ENCODE results near the gene NELFB. TPM values are rescaled to one million over a fixed set of nuclear protein-coding genes. Genes with fewer than 3 reads are reported as not detected.

Gene NELFB
- total and polyA plus RNA-seq, 2 of the 4 experiments (the other 2 are of a cell fraction) = 36.9 to 66.0 TPM

DNA sequence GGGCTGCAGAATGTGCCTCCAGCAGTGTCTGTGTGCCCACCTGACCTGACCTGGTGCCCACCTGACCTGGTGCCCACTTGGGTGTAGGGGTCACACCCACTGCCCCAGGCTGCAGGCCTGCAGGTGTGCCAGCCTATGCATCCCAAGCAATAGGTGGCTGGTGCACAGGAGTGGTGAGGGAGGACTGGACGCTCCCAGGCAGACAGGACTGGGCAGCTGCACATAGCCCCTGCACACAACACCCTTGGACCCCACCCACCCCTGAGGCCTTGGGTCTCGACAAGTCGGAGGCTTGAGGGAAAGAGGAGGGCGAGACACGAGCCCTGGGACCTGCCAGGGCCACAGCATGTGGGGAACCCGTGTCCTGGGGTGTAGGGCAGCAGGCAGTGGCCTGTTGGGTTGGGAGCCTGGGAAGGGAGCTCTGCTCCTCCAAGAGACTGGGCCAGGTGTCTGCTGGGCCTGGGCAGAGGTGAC is 57.8 kb downstream of the NELFB start:
- H3K27me3 ChIP-seq (ENCODE audit: control insufficient read depth, insufficient read depth, low read length) = no peaks in the 10 kb centered on the region; the same call in 1 of the 2 replicates
- H3K79me1 ChIP-seq (ENCODE audit: low read depth in 1 of 2, low read length in 2 of 2) = no peaks in the 10 kb centered on the region
- no peak overlapping the region for H3K4me2 ChIP-seq (ENCODE audit: low read depth, low read length)
- H2BK120ac ChIP-seq (ENCODE audit: low read depth, low read length) = no peak overlapping the region
- no peak overlapping the region for H3K9ac ChIP-seq (ENCODE audit: low read depth, low read length)
- no peaks in the 10 kb centered on the region for H3K9me3 ChIP-seq (ENCODE audit: control insufficient read depth, insufficient read depth, low read length)
- H3K56ac ChIP-seq (ENCODE audit: extremely low read depth, insufficient read depth, low read length) = no peak overlapping the region
- no peak overlapping the region for H3K27ac ChIP-seq (ENCODE audit: insufficient read depth, low read length)
- H2BK20ac ChIP-seq (ENCODE audit: low read depth, low read length) = no peak overlapping the region
- no peaks in the 10 kb centered on the region for H4K20me1 ChIP-seq (ENCODE audit: insufficient read depth, low read length)
- H3K4ac ChIP-seq (ENCODE audit: low read depth, low read length) = no peak overlapping the region
- H3K14ac ChIP-seq (replicated peaks; ENCODE audit: low read depth, low read length) = no peak overlapping the region
- H3K9me1 ChIP-seq (ENCODE audit: insufficient read depth, low read length) = no peaks in the 10 kb centered on the region
- dilution Hi-C loops (cut with HindIII; ENCODE audit: low sequenced_read_pairs, unreplicated experiment) = no loop called here
- POLR2A ChIA-PET (ENCODE audit: unreplicated experiment) = no interaction called here
- intact Hi-C loops (cut with micrococcal nuclease) = no loop called here
- TF ChIP-seq RCOR1 (IDR thresholded peaks at IDR 0.05; ENCODE audit: insufficient replicate concordance, low read length) (no peak), FOS (IDR thresholded peaks at IDR 0.05; ENCODE audit: low read depth, low read length) (no peak), NFE2L2 (IDR thresholded peaks at IDR 0.05; ENCODE audit: low read depth, low read length) (no peak), CEBPB (IDR thresholded peaks at IDR 0.05; ENCODE audit: low read depth, low read length) (no peak), MAFK (IDR thresholded peaks at IDR 0.05; ENCODE audit: low read depth, low read length) (no peak), RAD21 (IDR thresholded peaks at IDR 0.05; ENCODE audit: low read length) (no peak), MAZ (IDR thresholded peaks at IDR 0.05; ENCODE audit: borderline replicate concordance, low read depth, low read length) (no peak), RFX5 (IDR thresholded peaks at IDR 0.05; ENCODE audit: low read depth, low read length) (no peak), BHLHE40 (IDR thresholded peaks at IDR 0.05; ENCODE audit: low read depth, low read length) (no peak), CHD1 (IDR thresholded peaks at IDR 0.05; ENCODE audit: low read depth, low read length) (no peak), ELK1 (IDR thresholded peaks at IDR 0.05; ENCODE audit: borderline replicate concordance, low read depth, low read length) (no peak), MXI1 (IDR thresholded peaks at IDR 0.05; ENCODE audit: borderline replicate concordance, low read depth, low read length) (no peak), USF2 (IDR thresholded peaks at IDR 0.05; ENCODE audit: low read depth, low read length) (no peak), SMC3 (IDR thresholded peaks at IDR 0.05; ENCODE audit: low read depth, low read length) (no peak), POLR2A (IDR thresholded peaks at IDR 0.05; ENCODE audit: low read depth, low read length) (no peak), CTCF (conservative IDR thresholded peaks at IDR 0.05; ENCODE audit: low read depth, low read length) (no peak)
- H2AK5ac ChIP-seq (ENCODE audit: low read depth, low read length) = no peak overlapping the region
- 0 out of 2 replicates have a peak, but pooled peaks cover 2% of the 10 kb centered on the region for H3K4me1 ChIP-seq (ENCODE audit: control insufficient read depth, insufficient read depth, low read length)
- in situ Hi-C loops (cut with MboI; ENCODE audit: low sequenced_read_pairs) = no loop called here
- no peak overlapping the region for H3K23ac ChIP-seq (ENCODE audit: low read depth, low read length)
- no peak for DNase-seq
- H4K91ac ChIP-seq (ENCODE audit: insufficient read depth, low read depth, low read length) = no peak overlapping the region
- H2AK9ac ChIP-seq (replicated peaks; ENCODE audit: low read depth, low read length, poor library complexity) = peak overlapping the region; percentile 78
- H2AFZ ChIP-seq (replicated peaks; ENCODE audit: low read length, poor library complexity) = no peak overlapping the region
- no TSS peak for BruUV-seq (replicated peaks)
- no peak overlapping the region for H3K4me3 ChIP-seq (ENCODE audit: insufficient read depth, low read depth, low read length)
- no peak overlapping the region for H4K5ac ChIP-seq (ENCODE audit: low read depth, low read length)
- no peak overlapping the region for H3K18ac ChIP-seq (ENCODE audit: low read depth, low read length)
- WGBS, 2 experiments (ENCODE audit: extremely low coverage in 2 of 2, insufficient read length in 1 of 2) = 100% methylated on average over 1 of the region's 6 CpGs; no CpG with 5 or more reads in 1 of the 2 experiments
- H2BK15ac ChIP-seq (ENCODE audit: low read depth, low read length) = no peak overlapping the region
- H4K8ac ChIP-seq (ENCODE audit: low read depth in 2 of 2, low read length in 2 of 2) = no peak overlapping the region
- H3K36me3 ChIP-seq (ENCODE audit: control insufficient read depth, insufficient read depth, low read length) = no peaks in the 10 kb centered on the region
- CTCF ChIA-PET = interaction anchor here (1.2 kb wide), 1 partner anchor 11 kb away, joined by 4 read pairs; the partner anchor contains the start of gene NRARP
- no peak for ATAC-seq (ENCODE audit: low read depth)
- H2BK5ac ChIP-seq (ENCODE audit: low read depth, low read length, poor library complexity, severe bottlenecking) = no peak overlapping the region

All from IMR-90 (cell line).